ENCODE measurements around the gene ZNF621.
A peak's percentile ranks its signal among the peaks of the same experiment; 100 is the strongest.

The ZNF621 gene

GRCh38 chr3:40505599-40506462, 18.9 kb upstream of the ZNF621 start, which contains the start of gene ZNF620:
TSS of gene ZNF620 (plus strand) at chr3:40506039. CDS start at chr3:40506353, 314 bp downstream.
- Histone ChIP-seq H3K9me2 (replicated peaks; ENCODE audit: control insufficient read depth, low read length) (no peaks in the 10 kb centered on the region), H3K27me3 (ENCODE audit: control insufficient read depth, low read length) (no peaks in the 10 kb centered on the region), H3K79me2 (ENCODE audit: control insufficient read depth, low read length) (no peaks in the 10 kb centered on the region), H3F3A (ENCODE audit: control insufficient read depth, insufficient read depth) (no peaks in the 10 kb centered on the region), H3K9me3 (ENCODE audit: control insufficient read depth, insufficient read depth, low read length) (no peaks in the 10 kb centered on the region), H4K20me1 (ENCODE audit: control insufficient read depth, insufficient read depth, low read depth, low read length) (no peaks in the 10 kb centered on the region), H3K4me3 (ENCODE audit: low read length) (peak within 1 kb of the TSS; percentile 61), H3K4me1 (ENCODE audit: control insufficient read depth, low read length) (peaks cover 7% of the 10 kb centered on the region), H3K4me2 (ENCODE audit: low read length) (peak within 1 kb of the TSS; percentile 63), H3K27ac (ENCODE audit: low read depth, low read length) (no peak within 1 kb of the TSS), H3K36me3 (ENCODE audit: control insufficient read depth, low read length) (no peaks in the 10 kb centered on the region)
- no peak for TF ChIP-seq EZH2phosphoT487 (IDR thresholded peaks at IDR 0.05; ENCODE audit: borderline replicate concordance, low read length)
- TF ChIP-seq CTCF (IDR thresholded peaks at IDR 0.05; ENCODE audit: low read depth, low read length, poor library complexity, severe bottlenecking), result peak; percentile 28

- Histone ChIP-seq H3K4me1 (ENCODE audit: control insufficient read depth, low read length) (no peaks in the 10 kb centered on the region), H4K20me1 (ENCODE audit: control insufficient read depth, insufficient read depth, low read depth, low read length) (no peaks in the 10 kb centered on the region), H3K4me3 (ENCODE audit: low read length) (no peak overlapping the region), H3K36me3 (ENCODE audit: control insufficient read depth, low read length) (no peaks in the 10 kb centered on the region), H3K9me3 (ENCODE audit: control insufficient read depth, insufficient read depth, low read length) (no peaks in the 10 kb centered on the region), H3F3A (ENCODE audit: control insufficient read depth, insufficient read depth) (no peaks in the 10 kb centered on the region), H3K79me2 (ENCODE audit: control insufficient read depth, low read length) (no peaks in the 10 kb centered on the region), H3K4me2 (ENCODE audit: low read length) (no peak overlapping the region), H3K27me3 (ENCODE audit: control insufficient read depth, low read length) (no peaks in the 10 kb centered on the region), H3K9me2 (replicated peaks; ENCODE audit: control insufficient read depth, low read length) (no peaks in the 10 kb centered on the region), H3K27ac (ENCODE audit: low read depth, low read length) (no peak overlapping the region)
- TF ChIP-seq CTCF (IDR thresholded peaks at IDR 0.05; ENCODE audit: low read depth, low read length, poor library complexity, severe bottlenecking) (no peak), EZH2phosphoT487 (IDR thresholded peaks at IDR 0.05; ENCODE audit: borderline replicate concordance, low read length) (no peak)
These were observed 13.6 kb upstream of the ZNF621 start for GRCh38 chr3:40511031-40511718.

- H4K20me1 ChIP-seq (ENCODE audit: control insufficient read depth, insufficient read depth, low read depth, low read length), result no peaks in the 10 kb centered on the region
- TF ChIP-seq EZH2phosphoT487 (IDR thresholded peaks at IDR 0.05; ENCODE audit: borderline replicate concordance, low read length), result no peak
- no peak for TF ChIP-seq CTCF (IDR thresholded peaks at IDR 0.05; ENCODE audit: low read depth, low read length, poor library complexity, severe bottlenecking)
- no peaks in the 10 kb centered on the region for H3K9me3 ChIP-seq (ENCODE audit: control insufficient read depth, insufficient read depth, low read length)
- no peak overlapping the region for H3K27ac ChIP-seq (ENCODE audit: low read depth, low read length)
- H3K27me3 ChIP-seq (ENCODE audit: control insufficient read depth, low read length), result no peaks in the 10 kb centered on the region
- no peaks in the 10 kb centered on the region for H3F3A ChIP-seq (ENCODE audit: control insufficient read depth, insufficient read depth)
- no peaks in the 10 kb centered on the region for H3K36me3 ChIP-seq (ENCODE audit: control insufficient read depth, low read length)
- H3K79me2 ChIP-seq (ENCODE audit: control insufficient read depth, low read length), result no peaks in the 10 kb centered on the region
- H3K9me2 ChIP-seq (replicated peaks; ENCODE audit: control insufficient read depth, low read length), result no peaks in the 10 kb centered on the region
- no peak overlapping the region for H3K4me2 ChIP-seq (ENCODE audit: low read length)
- H3K4me1 ChIP-seq (ENCODE audit: control insufficient read depth, low read length), result no peaks in the 10 kb centered on the region
- no peak overlapping the region for H3K4me3 ChIP-seq (ENCODE audit: low read length)
These were observed 8.6 kb upstream of the ZNF621 start for GRCh38 chr3:40516201-40516600.

All from DOHH2 (cell line).